ENCODE data around the gene TRABD2B.

The TRABD2B gene

GRCh38 chr1:48031676-48032075, 34.5 kb upstream of the TRABD2B start:
- Histone ChIP-seq H3K27ac (ENCODE audit: low read depth, low read length) (no peak overlapping the region), H3K9me3 (ENCODE audit: control insufficient read depth in 1 of 2, low read length in 2 of 2) (no peaks in the 10 kb centered on the region), H3K27me3 (ENCODE audit: control insufficient read depth in 1 of 2, insufficient read depth in 2 of 2, low read length in 2 of 2) (no peaks in the 10 kb centered on the region), H3K4me1 (ENCODE audit: control insufficient read depth in 1 of 2, insufficient read depth in 2 of 2, low read length in 2 of 2) (peaks cover 0 to 5% of the 10 kb centered on the region in 2 donors), H3K4me3 (ENCODE audit: low read depth in 1 of 2, low read length in 2 of 2) (no peak overlapping the region), H3K9ac (ENCODE audit: low read depth in 1 of 2, low read length in 2 of 2) (no peak overlapping the region), H3K36me3 (ENCODE audit: control insufficient read depth in 1 of 2, insufficient read depth in 2 of 2, low read length in 2 of 2) (no peaks in the 10 kb centered on the region)

DNA sequence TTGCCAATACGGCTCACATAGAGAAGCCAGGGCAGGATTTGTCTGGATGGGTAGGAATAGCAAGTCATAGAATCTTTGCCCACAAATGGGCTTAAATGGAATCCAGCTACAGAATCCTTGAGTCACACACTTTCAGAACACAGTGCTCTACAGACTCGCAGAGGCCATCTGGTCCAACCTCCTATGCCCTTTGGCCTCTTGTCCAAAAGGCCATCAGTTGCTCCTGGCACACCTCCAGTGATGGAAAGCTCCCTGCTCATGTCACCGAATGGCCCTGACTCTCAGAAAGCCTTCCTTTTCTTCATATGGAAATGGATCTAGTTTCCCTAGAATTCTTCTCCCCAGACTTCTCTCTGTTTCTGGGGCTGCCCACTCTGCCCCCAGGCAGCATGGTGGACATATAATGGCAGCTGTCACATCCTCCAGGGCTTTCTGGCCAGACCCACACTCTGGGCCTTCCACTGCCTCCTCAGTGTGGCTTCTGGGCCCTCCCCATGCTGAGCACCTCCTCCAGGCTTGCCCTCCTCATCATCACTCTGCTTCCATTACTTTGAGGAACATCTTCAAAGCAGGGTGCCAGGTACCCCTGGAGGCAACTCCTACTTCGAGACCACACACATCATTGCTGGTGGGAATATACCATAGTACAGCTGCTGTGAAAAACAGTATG, 33.6 kb upstream of the TRABD2B start:
- H3K9me3 ChIP-seq (ENCODE audit: control insufficient read depth in 1 of 2, low read length in 2 of 2) = no peaks in the 10 kb centered on the region
- H3K27ac ChIP-seq (ENCODE audit: low read depth, low read length) = no peak overlapping the region
- no peak overlapping the region for H3K9ac ChIP-seq (ENCODE audit: low read depth in 1 of 2, low read length in 2 of 2)
- no peak overlapping the region for H3K4me3 ChIP-seq (ENCODE audit: low read depth in 1 of 2, low read length in 2 of 2)
- no peaks in the 10 kb centered on the region for H3K36me3 ChIP-seq (ENCODE audit: control insufficient read depth in 1 of 2, insufficient read depth in 2 of 2, low read length in 2 of 2)
- H3K27me3 ChIP-seq (ENCODE audit: control insufficient read depth in 1 of 2, insufficient read depth in 2 of 2, low read length in 2 of 2) = no peaks in the 10 kb centered on the region
- peaks cover 0 to 5% of the 10 kb centered on the region in 2 donors for H3K4me1 ChIP-seq (ENCODE audit: control insufficient read depth in 1 of 2, insufficient read depth in 2 of 2, low read length in 2 of 2)

GRCh38 chr1:48030211-48030610, 33.0 kb upstream of the TRABD2B start:
- no peak overlapping the region for H3K9ac ChIP-seq (ENCODE audit: low read depth in 1 of 2, low read length in 2 of 2)
- no peaks in the 10 kb centered on the region for H3K9me3 ChIP-seq (ENCODE audit: control insufficient read depth in 1 of 2, low read length in 2 of 2)
- no peak overlapping the region for H3K4me3 ChIP-seq (ENCODE audit: low read depth in 1 of 2, low read length in 2 of 2)
- H3K4me1 ChIP-seq (ENCODE audit: control insufficient read depth in 1 of 2, insufficient read depth in 2 of 2, low read length in 2 of 2) = peaks cover 0 to 5% of the 10 kb centered on the region in 2 donors
- no peak overlapping the region for H3K27ac ChIP-seq (ENCODE audit: low read depth, low read length)
- no peaks in the 10 kb centered on the region for H3K36me3 ChIP-seq (ENCODE audit: control insufficient read depth in 1 of 2, insufficient read depth in 2 of 2, low read length in 2 of 2)
- no peaks in the 10 kb centered on the region for H3K27me3 ChIP-seq (ENCODE audit: control insufficient read depth in 1 of 2, insufficient read depth in 2 of 2, low read length in 2 of 2)

- H3K27ac ChIP-seq (ENCODE audit: low read depth, low read length) = no peak overlapping the region
- H3K9ac ChIP-seq (ENCODE audit: low read depth in 1 of 2, low read length in 2 of 2) = no peak overlapping the region
- no peaks in the 10 kb centered on the region for H3K27me3 ChIP-seq (ENCODE audit: control insufficient read depth in 1 of 2, insufficient read depth in 2 of 2, low read length in 2 of 2)
Measured at GRCh38 chr1:48028218-48029069, 31.3 kb upstream of the TRABD2B start.

GRCh38 chr1:48027533-48027835, 30.3 kb upstream of the TRABD2B start:
- Histone ChIP-seq H3K27ac (ENCODE audit: low read depth, low read length) (no peak overlapping the region), H3K9me3 (ENCODE audit: control insufficient read depth in 1 of 2, low read length in 2 of 2) (no peaks in the 10 kb centered on the region), H3K4me1 (ENCODE audit: control insufficient read depth in 1 of 2, insufficient read depth in 2 of 2, low read length in 2 of 2) (peaks cover 0 to 5% of the 10 kb centered on the region in 2 donors), H3K9ac (ENCODE audit: low read depth in 1 of 2, low read length in 2 of 2) (no peak overlapping the region), H3K27me3 (ENCODE audit: control insufficient read depth in 1 of 2, insufficient read depth in 2 of 2, low read length in 2 of 2) (no peaks in the 10 kb centered on the region), H3K4me3 (ENCODE audit: low read depth in 1 of 2, low read length in 2 of 2) (no peak overlapping the region), H3K36me3 (ENCODE audit: control insufficient read depth in 1 of 2, insufficient read depth in 2 of 2, low read length in 2 of 2) (no peaks in the 10 kb centered on the region)

More at GRCh38 chr1:48028218-48029069, 31.3 kb upstream of the TRABD2B start:
- no peak overlapping the region for H3K4me3 ChIP-seq (ENCODE audit: low read depth in 1 of 2, low read length in 2 of 2)
- no peaks in the 10 kb centered on the region for H3K9me3 ChIP-seq (ENCODE audit: control insufficient read depth in 1 of 2, low read length in 2 of 2)
- peaks cover 0 to 5% of the 10 kb centered on the region in 2 donors for H3K4me1 ChIP-seq (ENCODE audit: control insufficient read depth in 1 of 2, insufficient read depth in 2 of 2, low read length in 2 of 2)
- H3K36me3 ChIP-seq (ENCODE audit: control insufficient read depth in 1 of 2, insufficient read depth in 2 of 2, low read length in 2 of 2) = no peaks in the 10 kb centered on the region

GRCh38 chr1:48026701-48027532, 29.7 kb upstream of the TRABD2B start:
- Histone ChIP-seq H3K9me3 (ENCODE audit: control insufficient read depth in 1 of 2, low read length in 2 of 2) (no peaks in the 10 kb centered on the region), H3K36me3 (ENCODE audit: control insufficient read depth in 1 of 2, insufficient read depth in 2 of 2, low read length in 2 of 2) (no peaks in the 10 kb centered on the region), H3K27ac (ENCODE audit: low read depth, low read length) (no peak overlapping the region), H3K4me1 (ENCODE audit: control insufficient read depth in 1 of 2, insufficient read depth in 2 of 2, low read length in 2 of 2) (peaks cover 0 to 5% of the 10 kb centered on the region in 2 donors), H3K27me3 (ENCODE audit: control insufficient read depth in 1 of 2, insufficient read depth in 2 of 2, low read length in 2 of 2) (no peaks in the 10 kb centered on the region), H3K4me3 (ENCODE audit: low read depth in 1 of 2, low read length in 2 of 2) (no peak overlapping the region), H3K9ac (ENCODE audit: low read depth in 1 of 2, low read length in 2 of 2) (no peak overlapping the region)

DNA sequence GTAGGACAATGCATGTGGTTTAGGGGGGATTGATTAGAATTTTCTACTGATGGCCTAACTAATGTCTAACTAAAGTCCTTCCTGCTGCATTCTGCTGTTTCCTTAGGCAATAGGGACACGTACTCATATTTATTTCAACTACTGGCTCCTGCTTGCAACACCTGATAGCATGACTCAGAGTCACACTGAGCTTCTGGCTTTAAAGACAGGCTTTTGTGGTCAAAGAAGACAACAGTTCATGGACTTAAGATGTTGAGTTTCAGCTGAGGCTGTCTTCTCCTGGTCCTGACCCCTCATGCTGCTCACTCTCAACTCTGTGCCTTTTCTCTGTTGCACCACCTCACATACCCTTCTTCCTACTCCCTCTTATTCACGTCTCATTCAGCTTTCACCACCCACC, 29.1 kb upstream of the TRABD2B start:
- H3K27me3 ChIP-seq (ENCODE audit: control insufficient read depth in 1 of 2, insufficient read depth in 2 of 2, low read length in 2 of 2) = no peaks in the 10 kb centered on the region
- no peaks in the 10 kb centered on the region for H3K9me3 ChIP-seq (ENCODE audit: control insufficient read depth in 1 of 2, low read length in 2 of 2)
- no peak overlapping the region for H3K27ac ChIP-seq (ENCODE audit: low read depth, low read length)
- H3K36me3 ChIP-seq (ENCODE audit: control insufficient read depth in 1 of 2, insufficient read depth in 2 of 2, low read length in 2 of 2) = no peaks in the 10 kb centered on the region
- no peak overlapping the region for H3K9ac ChIP-seq (ENCODE audit: low read depth in 1 of 2, low read length in 2 of 2)
- no peak overlapping the region for H3K4me3 ChIP-seq (ENCODE audit: low read depth in 1 of 2, low read length in 2 of 2)
- H3K4me1 ChIP-seq (ENCODE audit: control insufficient read depth in 1 of 2, insufficient read depth in 2 of 2, low read length in 2 of 2) = peaks cover 0 to 5% of the 10 kb centered on the region in 2 donors

DNA sequence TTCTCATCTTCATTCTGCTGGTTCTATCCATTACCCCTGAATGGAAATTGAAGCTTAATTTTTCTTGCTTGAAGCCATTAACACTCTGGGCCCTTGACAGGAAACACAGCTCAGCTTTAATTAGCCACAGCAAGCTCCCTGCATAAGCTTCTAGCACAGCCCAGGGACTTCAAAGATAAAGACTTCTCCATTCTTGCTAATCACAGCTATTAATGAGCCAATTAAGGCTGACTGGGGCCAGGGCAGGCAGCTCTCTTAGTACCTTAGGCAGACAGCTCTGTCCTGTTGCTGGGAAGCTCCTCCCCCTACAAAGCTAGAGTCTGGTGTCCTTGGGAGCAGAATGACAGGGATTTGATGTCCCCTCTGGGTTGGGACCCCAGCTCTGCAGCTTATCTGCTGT, 27.9 kb upstream of the TRABD2B start:
- H3K9me3 ChIP-seq (ENCODE audit: control insufficient read depth in 1 of 2, low read length in 2 of 2) = no peaks in the 10 kb centered on the region
- H3K4me3 ChIP-seq (ENCODE audit: low read depth in 1 of 2, low read length in 2 of 2) = no peak overlapping the region
- no peaks in the 10 kb centered on the region for H3K27me3 ChIP-seq (ENCODE audit: control insufficient read depth in 1 of 2, insufficient read depth in 2 of 2, low read length in 2 of 2)
- H3K4me1 ChIP-seq (ENCODE audit: control insufficient read depth in 1 of 2, insufficient read depth in 2 of 2, low read length in 2 of 2) = no peaks in the 10 kb centered on the region
- no peak overlapping the region for H3K9ac ChIP-seq (ENCODE audit: low read depth in 1 of 2, low read length in 2 of 2)
- H3K36me3 ChIP-seq (ENCODE audit: control insufficient read depth in 1 of 2, insufficient read depth in 2 of 2, low read length in 2 of 2) = no peaks in the 10 kb centered on the region
- no peak overlapping the region for H3K27ac ChIP-seq (ENCODE audit: low read depth, low read length)

- Histone ChIP-seq H3K9ac (ENCODE audit: low read depth in 1 of 2, low read length in 2 of 2) (no peak overlapping the region), H3K9me3 (ENCODE audit: control insufficient read depth in 1 of 2, low read length in 2 of 2) (no peaks in the 10 kb centered on the region), H3K4me1 (ENCODE audit: control insufficient read depth in 1 of 2, insufficient read depth in 2 of 2, low read length in 2 of 2) (no peaks in the 10 kb centered on the region), H3K36me3 (ENCODE audit: control insufficient read depth in 1 of 2, insufficient read depth in 2 of 2, low read length in 2 of 2) (no peaks in the 10 kb centered on the region), H3K4me3 (ENCODE audit: low read depth in 1 of 2, low read length in 2 of 2) (no peak overlapping the region), H3K27me3 (ENCODE audit: control insufficient read depth in 1 of 2, insufficient read depth in 2 of 2, low read length in 2 of 2) (no peaks in the 10 kb centered on the region), H3K27ac (ENCODE audit: low read depth, low read length) (no peak overlapping the region)
Measured at GRCh38 chr1:48023488-48023887, 26.3 kb upstream of the TRABD2B start.

DNA sequence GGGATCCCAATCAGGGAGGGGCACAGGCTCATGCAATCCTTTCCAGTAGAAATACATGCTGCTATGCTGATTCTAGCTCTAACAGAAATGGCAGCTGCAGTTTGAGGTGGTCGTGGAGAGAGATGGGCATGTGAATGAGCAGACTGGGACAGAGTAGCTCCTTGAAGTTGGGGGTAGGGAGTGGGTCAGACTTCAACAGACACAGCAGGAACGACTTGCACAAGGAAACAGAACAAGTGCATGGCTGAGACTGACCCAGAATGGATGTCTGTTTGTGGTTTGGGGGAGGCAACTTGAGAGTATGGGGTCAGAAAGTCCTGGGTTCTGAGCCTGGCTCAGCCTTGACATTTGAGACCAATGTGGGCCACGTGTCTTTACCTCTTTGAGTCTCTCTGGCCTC, 25.1 kb upstream of the TRABD2B start:
- Histone ChIP-seq H3K36me3 (ENCODE audit: control insufficient read depth in 1 of 2, insufficient read depth in 2 of 2, low read length in 2 of 2) (no peaks in the 10 kb centered on the region), H3K9me3 (ENCODE audit: control insufficient read depth in 1 of 2, low read length in 2 of 2) (no peaks in the 10 kb centered on the region), H3K4me3 (ENCODE audit: low read depth in 1 of 2, low read length in 2 of 2) (no peak overlapping the region), H3K27ac (ENCODE audit: low read depth, low read length) (no peak overlapping the region), H3K27me3 (ENCODE audit: control insufficient read depth in 1 of 2, insufficient read depth in 2 of 2, low read length in 2 of 2) (no peaks in the 10 kb centered on the region), H3K4me1 (ENCODE audit: control insufficient read depth in 1 of 2, insufficient read depth in 2 of 2, low read length in 2 of 2) (no peaks in the 10 kb centered on the region), H3K9ac (ENCODE audit: low read depth in 1 of 2, low read length in 2 of 2) (no peak overlapping the region)

Data from duodenal mucosa (tissue), 2 donors.